SKM-1 (cell line): ENCODE measurements around the gene MAS1.

Source experiments
- DNase-seq: peaks from one replicate; lab custom pipeline; 2025; ENCODE audit not compliant: unreplicated experiment; lab: John Stamatoyannopoulos, UW

Gene MAS1

GRCh38 chr6:159879856-159880255 is 10.9 kb upstream of the MAS1 start:
- DNase-seq = no peak

GRCh38 chr6:159880412-159880975 is 10.3 kb upstream of the MAS1 start:
- no peak for DNase-seq

GRCh38 chr6:159884720-159885119 is 6.1 kb upstream of the MAS1 start:
- DNase-seq = no peak

GRCh38 chr6:159886270-159886669 is 4.5 kb upstream of the MAS1 start:
- DNase-seq = no peak

- no peak for DNase-seq
Measured at GRCh38 chr6:159887146-159887545, 3.6 kb upstream of the MAS1 start.

- DNase-seq = no peak
Measured at GRCh38 chr6:159887761-159888160, 3.0 kb upstream of the MAS1 start.

- DNase-seq = no peak
Measured at GRCh38 chr6:159890201-159890600, 587 bp upstream of the MAS1 start.

GRCh38 chr6:159892053-159892452 is 1.3 kb downstream of the MAS1 start:
- DNase-seq = no peak

GRCh38 chr6:159893064-159893463 is 2.3 kb downstream of the MAS1 start:
- DNase-seq = no peak

GRCh38 chr6:159894991-159895390 is 4.2 kb downstream of the MAS1 start:
- DNase-seq = no peak

GRCh38 chr6:159897603-159898002 is 6.8 kb downstream of the MAS1 start:
- no peak for DNase-seq

- no peak for DNase-seq
Measured at GRCh38 chr6:159898519-159898918, 7.7 kb downstream of the MAS1 start.

GRCh38 chr6:159899994-159900745 is 9.4 kb downstream of the MAS1 start:
- DNase-seq = no peak

- no peak for DNase-seq
Measured at GRCh38 chr6:159902620-159903019, 11.8 kb downstream of the MAS1 start.

GRCh38 chr6:159904497-159904911 is 13.7 kb downstream of the MAS1 start:
- no peak for DNase-seq

GRCh38 chr6:159906400-159906799 is 15.6 kb downstream of the MAS1 start:
- DNase-seq = no peak

- peak; percentile 49 for DNase-seq
Measured at GRCh38 chr6:159908535-159908934, 17.7 kb downstream of the MAS1 start.

- DNase-seq = no peak
Measured at GRCh38 chr6:159908979-159909378, 18.2 kb downstream of the MAS1 start.

- no peak for DNase-seq
Measured at GRCh38 chr6:159910342-159910741, 19.6 kb downstream of the MAS1 start.

GRCh38 chr6:159913375-159913774 is 22.6 kb downstream of the MAS1 start:
- no peak for DNase-seq

GRCh38 chr6:159913862-159914564 is 23.2 kb downstream of the MAS1 start:
- no peak for DNase-seq

GRCh38 chr6:159914565-159914923 is 23.8 kb downstream of the MAS1 start:
- DNase-seq = no peak
